Left cardiac atrium (tissue), 4 donors: Measurements from ENCODE around the gene ADGRL3. TPM values are rescaled to one million over a fixed set of nuclear protein-coding genes. Genes with fewer than 3 reads are reported as not detected.
"Not testable (repeated sequence)": the region's sequence is repeated elsewhere in the genome, so short reads cannot be mapped to it uniquely, and the experiment has no call there.

Source experiments
- ATAC-seq, 2 donors: fragments of 200-7000 bp; cut with Tn5 transposase; one replicate each; pipeline ENCODE4 v1.9.1; 2020; ENCODE audit warnings: mild to moderate bottlenecking in 2 of 2, moderate library complexity in 2 of 2
- DNase-seq: peaks from one replicate; pipeline ENCODE4 v3.0.0-alpha.2; 2020
- intact Hi-C, 2 donors: fragments of 100-400 bp; cut with DNase I; formaldehyde crosslinking; loops; one replicate each; pipeline versions ENCODE4 v1.14.1 to v1.15.1; 2022 to 2023
- total RNA-seq, 2 donors: library from RNA; stranded (reverse); fragmentation: NEBNext Ultra II Directional; extraction: Animal tissue kit (Norgen Biotek cat#: 25700); gene quantifications; one replicate each; pipeline ENCODE4 v1.2.1, GENCODE V29; 2021
- donor health status: DM: no; HTN: yes; CAD: no.
- donor health status: DM: no; HTN: yes; CAD: no; lungs with severe emphysema.
- donor health status: DM: yes; HTN: yes; CAD: no.
- donor health status: Dilated cardiomyopathy.

ADGRL3 gene
- total RNA-seq, 2 donors from 2014 or later: 3.7 to 4.9 TPM

DNA sequence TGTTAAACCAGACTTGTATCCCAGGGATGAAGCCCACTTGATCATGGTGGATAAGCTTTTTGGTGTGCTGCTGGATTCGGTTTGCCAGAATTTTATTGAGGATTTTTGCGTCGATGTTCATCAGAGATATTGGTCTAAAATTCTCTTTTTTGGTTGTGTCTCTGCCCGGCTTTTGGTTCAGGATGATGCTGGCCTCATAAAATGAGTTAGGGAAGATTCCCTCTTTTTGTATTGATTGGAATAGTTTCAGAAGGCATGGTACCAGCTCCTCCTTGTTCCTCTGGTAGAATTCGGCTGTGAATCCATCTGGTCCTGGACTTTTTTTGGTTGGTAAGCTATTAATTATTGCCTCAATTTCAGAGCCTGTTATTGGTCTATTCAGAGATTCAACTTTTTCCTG is 556.8 kb downstream of the ADGRL3 start:
- intact Hi-C loops, DNase-seq, ATAC-seq: not testable (repeated sequence)

DNA sequence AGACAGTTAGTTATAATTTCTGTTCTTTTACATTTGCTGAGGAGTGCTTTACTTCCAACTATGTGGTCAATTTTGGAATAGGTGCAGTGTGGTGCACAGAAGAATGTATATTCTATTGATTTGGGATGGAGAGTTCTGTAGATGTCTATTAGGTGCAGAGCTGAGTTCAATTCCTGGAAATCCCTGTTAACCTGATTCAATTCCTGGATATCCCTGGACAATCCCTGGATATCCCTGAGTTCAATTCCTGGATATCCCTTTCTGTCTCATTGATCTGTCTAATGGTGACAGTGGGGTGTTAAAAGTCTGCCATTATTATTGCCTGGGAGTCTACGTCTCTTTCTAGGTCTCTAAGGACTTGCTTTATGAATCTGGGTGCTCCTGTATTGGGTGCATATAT is 557.9 kb downstream of the ADGRL3 start:
- ATAC-seq, intact Hi-C loops, DNase-seq: not testable (repeated sequence)

DNA sequence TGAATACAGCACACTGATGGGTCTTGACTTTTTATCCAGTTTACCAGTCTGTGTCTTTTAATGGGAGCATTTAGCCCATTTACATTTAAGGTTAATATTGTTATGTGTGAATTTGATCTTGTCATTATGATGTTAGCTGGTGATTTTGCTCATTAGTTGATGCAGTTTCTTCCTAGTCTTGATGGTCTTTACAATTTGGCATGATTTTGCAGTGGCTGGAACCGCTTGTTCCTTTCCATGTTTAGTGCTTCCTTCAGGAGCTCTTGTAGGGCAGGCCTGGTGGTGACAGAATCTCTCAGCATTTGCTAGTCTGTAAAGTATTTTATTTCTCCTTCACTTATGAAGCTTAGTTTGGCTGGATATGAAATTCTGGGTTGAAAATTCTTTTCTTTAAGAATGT is 558.5 kb downstream of the ADGRL3 start:
- intact Hi-C loops, ATAC-seq, DNase-seq: not testable (repeated sequence)

DNA sequence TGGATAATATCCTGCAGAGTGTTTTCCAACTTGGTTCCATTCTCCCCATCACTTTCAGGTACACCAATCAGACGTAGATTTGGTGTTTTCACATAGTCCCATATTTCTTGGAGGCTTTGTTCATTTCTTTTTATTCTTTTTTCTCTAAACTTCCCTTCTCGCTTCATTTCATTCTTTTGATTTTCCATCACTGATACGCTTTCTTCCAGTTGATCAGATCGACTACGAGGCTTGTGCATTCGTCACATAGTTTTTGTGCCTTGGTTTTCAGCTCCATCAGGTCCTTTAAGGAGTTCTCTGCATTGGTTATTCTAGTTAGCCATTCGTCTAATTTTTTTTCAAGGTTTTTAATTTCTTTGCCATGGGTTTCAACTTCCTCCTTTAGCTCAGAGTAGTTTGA is 559.1 kb downstream of the ADGRL3 start:
- intact Hi-C loops, DNase-seq: not testable (repeated sequence)

DNA sequence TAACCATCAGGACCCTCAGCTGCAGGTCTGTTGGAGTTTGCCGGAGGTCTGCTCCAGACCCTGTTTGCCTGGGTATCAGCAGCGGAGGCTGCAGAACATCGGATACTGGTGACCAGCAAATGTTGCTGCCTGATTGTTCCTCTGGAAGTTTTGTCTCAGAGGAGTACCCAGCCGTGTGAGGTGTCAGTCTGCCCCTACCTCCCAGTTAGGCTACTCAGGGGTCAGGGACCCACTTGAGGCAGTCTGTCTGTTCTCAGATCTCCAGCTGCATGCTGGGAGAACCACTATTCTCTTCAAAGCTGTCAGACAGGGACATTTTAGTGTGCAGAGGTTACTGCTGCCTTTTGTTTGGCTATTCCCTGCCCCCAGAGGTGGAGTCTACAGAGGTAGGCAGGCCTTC is 559.8 kb downstream of the ADGRL3 start:
- intact Hi-C loops, DNase-seq, ATAC-seq: not testable (repeated sequence)

More for the DNA sequence above, 559.1 kb downstream of the ADGRL3 start:
- not testable (repeated sequence) for ATAC-seq

DNA sequence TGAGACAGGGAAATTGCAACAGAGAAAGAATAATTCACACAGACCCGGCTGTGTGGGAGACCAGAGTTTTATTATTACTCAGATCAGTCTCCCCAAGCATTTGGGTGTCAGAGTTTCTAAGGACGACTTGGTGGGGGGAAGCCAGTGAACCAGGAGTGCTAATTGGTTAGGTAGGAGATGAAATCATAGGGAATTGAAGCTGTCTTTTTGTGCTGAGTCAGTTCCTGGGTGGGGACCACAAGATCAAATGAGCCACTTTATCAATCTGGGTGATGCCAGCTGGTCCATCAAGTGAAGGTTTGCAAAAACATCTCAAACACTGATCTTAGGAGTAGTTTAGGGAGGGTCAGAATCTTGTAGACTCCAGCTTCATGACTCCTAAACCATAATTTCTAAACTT is 560.7 kb downstream of the ADGRL3 start:
- DNase-seq: no peak
- ATAC-seq: no peak
- intact Hi-C loops: no loop called here

DNA sequence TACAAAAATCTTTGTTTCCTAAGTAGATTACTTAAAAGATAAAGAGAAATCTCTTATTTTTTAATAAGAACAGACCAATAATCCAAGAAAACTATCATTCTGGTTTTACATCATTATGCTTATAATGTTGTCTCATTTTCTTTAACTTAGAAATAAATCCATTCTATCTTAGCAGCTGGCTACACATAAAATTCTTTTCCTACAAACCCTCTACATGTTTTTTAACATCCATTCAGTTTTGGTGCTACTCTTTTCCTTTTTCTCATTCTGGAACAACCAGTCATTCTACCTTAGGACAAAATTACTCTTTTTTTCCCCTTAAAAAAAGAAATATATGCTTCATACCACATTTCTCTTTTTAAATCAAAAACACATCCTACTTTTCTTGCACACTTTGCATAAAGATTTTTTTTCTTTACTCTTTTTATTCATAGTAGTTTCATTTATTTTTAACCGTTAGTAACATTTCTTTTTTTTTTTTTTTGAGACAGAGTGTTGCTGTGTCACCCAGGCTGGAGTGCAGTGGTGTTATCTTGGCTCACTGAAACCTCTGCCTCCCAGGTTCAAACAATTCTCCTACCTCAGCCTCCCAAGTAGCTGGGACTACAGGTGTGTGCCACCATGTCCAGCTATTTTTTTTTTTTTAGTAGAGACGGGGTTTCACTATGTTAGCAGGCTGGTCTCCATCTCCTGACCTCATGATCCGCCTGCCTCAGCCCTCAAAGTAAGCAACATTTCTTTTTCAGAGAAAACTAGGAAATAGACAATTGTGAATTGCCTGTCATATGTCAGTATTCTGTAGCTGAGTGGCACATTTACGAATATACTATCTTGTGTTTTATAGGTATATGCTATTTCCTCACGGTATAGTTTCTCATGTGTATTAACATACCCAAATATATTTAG is 562.8 kb downstream of the ADGRL3 start:
- no peak for DNase-seq
- intact Hi-C loops: no loop called here
- ATAC-seq: no peak

DNA sequence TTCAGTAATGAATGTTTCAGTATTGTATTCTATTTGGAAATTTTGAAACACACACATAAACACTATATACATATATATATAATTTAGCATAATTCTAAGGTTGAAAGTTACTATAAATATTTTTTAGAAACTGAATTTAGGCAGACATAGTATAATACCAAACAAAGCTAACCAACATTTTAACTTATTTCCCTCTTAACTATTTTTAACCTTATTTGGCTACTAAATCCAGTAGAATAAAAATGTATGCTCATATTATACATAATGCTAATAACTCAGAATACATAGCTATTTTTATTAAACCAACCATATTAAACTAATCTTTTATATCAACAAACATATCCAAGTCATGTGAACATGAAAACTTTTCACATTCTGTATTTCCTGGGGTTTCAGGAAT is 563.6 kb downstream of the ADGRL3 start:
- ATAC-seq: no peak

DNA sequence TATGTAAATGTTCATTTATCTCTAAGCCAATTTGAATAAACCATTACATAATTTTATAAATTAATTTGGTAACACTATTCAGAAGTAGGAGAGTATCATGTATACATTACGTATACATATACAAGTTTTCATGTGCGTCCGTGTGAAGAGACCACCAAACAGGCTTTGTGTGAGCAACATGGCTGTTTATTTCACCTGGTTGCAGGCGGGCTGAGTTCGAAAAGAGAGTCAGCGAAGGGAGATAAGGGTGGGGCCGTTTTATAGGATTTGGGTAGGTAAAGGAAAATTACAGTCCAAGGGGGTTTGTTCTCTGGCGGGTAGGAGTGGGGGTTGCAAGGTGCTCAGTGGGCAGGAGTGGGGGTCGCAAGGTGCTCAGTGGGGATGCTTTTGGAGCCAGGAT is 564.0 kb downstream of the ADGRL3 start:
- intact Hi-C loops, ATAC-seq, DNase-seq: not testable (repeated sequence)

More for the DNA sequence above, 563.6 kb downstream of the ADGRL3 start:
- no peak for DNase-seq
- intact Hi-C loops: no loop called here

DNA sequence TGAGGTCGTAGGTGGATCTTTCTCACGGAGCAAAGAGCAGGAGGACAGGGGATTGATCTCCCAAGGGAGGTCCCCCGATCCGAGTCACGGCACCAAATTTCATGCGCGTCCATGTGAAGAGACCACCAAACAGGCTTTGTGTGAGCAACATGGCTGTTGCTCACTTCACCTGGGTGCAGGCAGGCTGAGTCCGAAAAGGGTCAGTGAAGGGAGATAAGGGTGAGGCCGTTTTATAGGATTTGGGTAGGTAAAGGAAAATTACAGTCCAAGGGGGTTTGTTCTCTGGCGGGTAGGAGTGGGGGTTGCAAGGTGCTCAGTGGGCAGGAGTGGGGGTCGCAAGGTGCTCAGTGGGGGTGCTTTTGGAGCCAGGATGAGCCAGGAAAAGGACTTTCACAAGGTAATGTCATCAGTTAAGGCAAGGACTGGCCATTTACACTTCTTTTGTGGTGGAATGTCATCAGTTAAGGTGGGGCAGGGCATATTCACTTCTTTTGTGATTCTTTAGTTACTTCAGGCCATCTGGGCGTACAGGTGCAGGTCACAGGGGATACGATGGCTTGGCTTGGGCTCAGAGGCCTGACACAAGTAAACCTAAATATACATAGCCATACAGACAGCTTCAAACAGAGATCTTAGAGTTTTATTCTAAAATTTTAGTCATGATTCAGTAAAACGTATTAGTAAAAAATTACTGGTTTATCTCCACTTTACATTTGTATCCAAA is 569.5 kb downstream of the ADGRL3 start:
- ATAC-seq, DNase-seq, intact Hi-C loops: not testable (repeated sequence)

DNA sequence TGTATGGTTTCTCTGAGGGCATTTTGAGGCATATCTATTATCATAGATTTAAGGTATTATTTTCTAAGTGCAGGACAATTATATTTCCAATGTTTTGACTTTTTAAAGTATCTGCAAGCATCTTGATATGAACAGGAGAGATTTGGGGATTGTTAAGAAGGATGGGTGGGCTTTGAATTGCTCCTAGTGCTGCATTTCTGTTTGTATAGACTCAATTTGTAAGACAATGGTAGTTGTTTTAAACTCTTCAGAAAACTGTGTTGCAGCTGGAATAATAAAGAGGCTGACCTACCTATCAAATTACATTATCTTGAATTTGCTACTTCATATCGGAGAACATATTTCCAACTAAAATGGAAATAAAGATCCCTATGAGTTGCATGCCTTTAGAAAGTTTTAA is 570.3 kb downstream of the ADGRL3 start:
- no peak for ATAC-seq

DNA sequence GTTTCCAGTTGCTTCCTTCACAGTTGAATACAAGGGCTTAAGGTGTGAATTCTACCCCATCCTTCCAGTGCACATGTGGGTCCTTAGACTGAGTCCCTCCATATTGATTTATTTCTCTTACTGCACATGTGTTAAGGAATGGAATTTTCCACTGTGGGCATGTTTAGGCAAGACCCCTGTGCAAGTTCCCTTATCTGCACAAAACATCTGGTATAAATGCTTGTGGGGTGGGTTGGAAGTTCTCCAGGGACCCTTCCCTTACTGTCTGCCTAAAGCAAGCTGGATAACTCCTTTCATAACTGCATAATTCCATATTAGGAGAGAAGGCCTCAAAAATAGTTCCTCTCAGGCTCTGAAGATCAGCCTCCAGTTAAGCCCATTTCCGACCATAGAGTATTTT is 570.9 kb downstream of the ADGRL3 start:
- DNase-seq: no peak
- ATAC-seq: no peak
- intact Hi-C loops: no loop called here

More for the DNA sequence above, 570.3 kb downstream of the ADGRL3 start:
- no peak for DNase-seq
- intact Hi-C loops: no loop called here

DNA sequence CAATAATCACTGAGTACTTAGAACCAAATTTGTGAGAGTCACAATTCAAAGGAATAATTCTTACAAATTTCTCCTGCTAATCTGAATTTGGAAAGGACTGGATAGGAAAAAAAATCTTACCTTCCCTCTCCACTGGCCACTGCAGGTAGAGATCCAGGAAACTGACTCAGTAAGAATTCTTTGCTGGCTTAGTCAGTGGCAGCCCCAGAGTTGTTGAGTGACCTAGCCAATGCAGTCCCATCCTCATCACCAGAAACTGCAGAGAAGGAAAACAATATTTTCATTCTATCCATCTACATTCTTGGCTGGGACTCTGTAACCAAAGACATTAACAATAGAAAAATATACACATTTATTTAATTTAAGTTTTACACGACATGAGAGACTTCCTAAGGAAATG is 572.0 kb downstream of the ADGRL3 start:
- intact Hi-C loops: no loop called here
- no peak for DNase-seq
- ATAC-seq: no peak

DNA sequence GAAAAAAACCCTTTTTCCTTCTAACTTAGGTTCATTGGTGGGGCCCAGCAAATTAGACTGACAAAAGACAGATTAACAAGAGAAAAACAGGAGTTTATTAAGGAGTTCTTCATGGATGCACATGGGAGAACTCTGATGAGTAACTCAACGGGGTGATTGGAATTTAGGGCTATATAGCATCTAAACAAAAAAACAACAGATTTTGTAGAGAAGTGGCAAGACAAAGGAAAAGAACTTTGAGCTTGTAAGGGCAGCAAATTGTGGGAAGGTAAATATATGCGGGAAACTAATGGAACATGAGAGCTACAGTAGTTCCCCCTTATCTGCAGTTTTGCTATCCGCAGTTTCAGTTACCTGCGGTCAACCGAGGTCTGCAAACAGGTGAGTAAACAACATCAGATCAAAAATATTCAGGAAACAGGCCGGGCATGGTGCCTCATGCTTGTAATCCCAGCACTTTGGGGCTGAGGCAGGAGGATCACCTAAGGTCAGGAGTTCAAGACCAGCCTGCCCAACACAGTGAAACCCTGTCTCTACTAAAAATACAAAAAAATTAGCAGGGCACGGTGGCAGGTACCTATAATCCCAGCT is 573.6 kb downstream of the ADGRL3 start:
- intact Hi-C loops: no loop called here
- ATAC-seq: no peak
- DNase-seq: no peak

DNA sequence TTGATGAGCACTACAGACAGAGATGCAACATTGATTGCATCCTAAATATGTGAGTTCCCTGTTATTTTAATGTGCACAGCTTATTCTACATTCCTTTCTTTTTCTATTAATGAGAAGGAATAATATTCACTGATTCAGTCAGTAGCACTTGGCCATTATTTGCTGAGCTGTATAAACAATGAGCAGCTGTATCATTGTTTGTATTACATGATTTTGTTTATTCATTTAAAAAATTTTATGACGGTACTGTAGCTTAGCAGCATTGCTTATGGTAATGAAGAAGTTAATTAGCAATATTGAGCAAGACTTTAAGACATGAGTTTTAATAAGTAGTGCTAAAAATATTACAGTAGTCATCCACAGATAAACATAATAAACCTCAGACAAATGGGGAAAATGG is 582.0 kb downstream of the ADGRL3 start:
- DNase-seq (no peak), ATAC-seq (no peak)
- intact Hi-C loops: no loop called here

DNA sequence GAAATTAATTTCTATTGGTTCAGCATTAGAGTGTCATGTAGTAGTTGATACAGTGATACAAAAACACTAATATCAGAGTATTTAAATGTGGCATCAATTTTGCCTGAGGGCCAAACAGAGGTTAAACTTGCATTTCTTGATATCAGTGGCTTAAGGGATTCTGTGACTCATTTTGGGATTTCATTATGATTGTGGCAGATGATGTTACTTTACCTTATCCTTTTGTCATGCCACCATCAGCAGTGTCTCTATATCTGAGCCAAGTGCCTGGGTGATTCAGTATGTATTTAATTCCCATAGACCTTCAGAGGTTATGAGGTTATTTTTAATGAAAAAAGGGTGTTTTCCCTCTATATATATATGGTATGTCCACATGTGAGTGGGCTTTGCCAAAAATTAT is 582.9 kb downstream of the ADGRL3 start:
- DNase-seq (no peak), ATAC-seq (no peak)
- intact Hi-C loops: no loop called here

DNA sequence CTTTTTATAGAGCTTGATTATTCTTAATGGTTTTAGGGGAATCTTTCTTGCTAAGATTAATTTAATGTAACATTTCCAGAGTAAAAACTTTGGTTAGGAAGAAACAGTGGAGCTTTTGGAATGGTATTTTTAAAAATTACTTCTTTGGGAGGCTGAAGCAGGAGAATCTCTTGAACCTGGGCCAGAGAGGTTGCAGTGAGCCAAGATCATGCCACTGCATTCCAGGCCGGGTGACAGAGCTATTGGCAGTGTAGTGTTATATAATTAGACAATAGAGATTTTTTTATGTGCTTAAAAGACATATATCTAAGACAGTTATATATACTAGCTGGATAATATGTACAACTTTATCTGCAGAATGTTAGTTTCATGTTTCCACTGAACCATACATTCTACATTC is 585.6 kb downstream of the ADGRL3 start:
- no peak for DNase-seq
- ATAC-seq: no peak
- intact Hi-C loops: no loop called here

DNA sequence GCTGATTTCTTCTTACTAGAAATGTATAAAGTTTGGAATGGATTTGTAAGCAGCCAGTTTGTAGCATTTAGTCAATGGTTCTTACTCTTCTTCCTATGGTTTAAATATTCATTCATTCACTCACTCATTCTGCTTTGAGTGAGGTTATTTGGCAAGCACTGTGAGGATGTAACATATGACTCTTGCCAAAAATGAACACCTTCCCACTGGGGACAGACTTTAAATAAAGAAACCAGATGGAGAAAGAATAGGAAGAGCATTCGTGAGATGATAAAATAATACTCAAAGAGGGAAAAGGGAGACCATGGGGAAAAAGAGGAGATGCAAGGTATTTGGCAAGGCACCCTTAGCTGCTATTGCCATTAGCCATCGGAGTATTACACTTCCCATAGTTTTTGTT is 586.1 kb downstream of the ADGRL3 start:
- no peak for DNase-seq
- ATAC-seq: no peak
- intact Hi-C loops: no loop called here

DNA sequence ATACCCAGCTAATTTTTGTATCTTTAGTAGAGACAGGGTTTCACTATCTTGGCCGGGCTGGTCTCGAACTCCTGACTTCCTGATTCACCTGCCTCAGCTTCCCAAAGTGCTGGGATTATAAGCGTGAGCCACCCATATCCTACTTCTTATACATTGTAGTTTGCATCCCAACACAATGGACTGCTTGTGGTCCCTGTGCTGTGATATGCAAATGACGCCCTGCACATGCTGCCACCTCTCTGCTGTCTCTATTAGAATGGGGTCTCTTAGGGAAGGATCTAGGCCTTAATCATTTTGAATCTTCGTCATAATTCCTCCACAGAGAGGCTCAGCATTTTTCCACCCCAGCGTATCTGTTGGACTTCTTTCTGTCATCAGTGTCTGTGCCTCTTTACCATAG is 595.9 kb downstream of the ADGRL3 start:
- no peak for DNase-seq
- no peak for ATAC-seq
- intact Hi-C loops: no loop called here

DNA sequence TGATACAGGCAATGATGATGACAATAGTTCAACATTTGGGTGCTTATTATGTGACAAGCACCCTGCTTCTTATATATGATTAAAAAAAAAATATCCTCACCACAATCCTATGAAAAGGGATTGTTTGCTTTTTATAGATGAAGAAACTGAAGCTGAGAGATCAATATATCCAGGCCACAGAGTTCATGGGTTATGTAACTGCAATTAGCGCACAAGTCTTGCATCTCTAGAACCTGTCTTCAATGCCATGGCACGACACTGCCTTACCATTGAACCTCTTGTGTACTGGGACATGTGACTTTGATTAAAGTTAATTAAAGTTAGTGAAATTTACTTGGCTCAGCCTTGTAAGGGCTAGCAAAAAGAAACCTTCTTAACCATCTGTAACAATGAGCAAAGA is 599.7 kb downstream of the ADGRL3 start:
- ATAC-seq: no peak
- intact Hi-C loops: no loop called here
- no peak for DNase-seq
